GM12892 (cell line): ENCODE results near the gene MCC.

Experiments used
- POLR2A ChIP-seq: IDR thresholded peaks from 2 replicates; pipeline ENCODE4 v1.6.1; 2011; ENCODE audit warnings: low read depth, low read length, control low read depth
- POLR2AphosphoS5 ChIP-seq: IDR thresholded peaks from 2 replicates; pipeline ENCODE4 v1.6.1; 2011; ENCODE audit warnings: low read depth, low read length, control low read depth
- TAF1 ChIP-seq: IDR thresholded peaks from 2 replicates; pipeline ENCODE4 v1.6.1; 2011; ENCODE audit warnings: low read depth, mild to moderate bottlenecking, control low read depth, low read length, borderline replicate concordance

DNA sequence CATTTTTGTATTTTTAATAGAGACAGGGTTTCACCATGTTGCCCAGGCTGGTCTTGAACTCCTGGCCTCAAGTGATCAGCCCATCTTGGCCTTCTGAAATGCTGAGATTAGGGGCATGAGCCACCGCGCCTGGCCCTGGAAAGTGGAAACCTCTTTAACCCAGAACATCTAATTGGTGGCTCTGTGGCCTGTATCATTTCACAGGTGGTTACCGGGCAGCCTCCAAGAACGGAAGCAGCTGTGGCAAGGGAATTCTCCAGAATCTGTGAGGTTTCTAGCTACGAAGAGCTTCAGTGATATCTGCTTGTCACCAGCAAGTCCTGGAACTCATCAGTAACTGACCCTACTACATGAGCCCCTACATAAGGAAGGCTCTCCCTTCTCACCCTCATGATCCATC, 316.7 kb downstream of the MCC start:
- TF ChIP-seq POLR2AphosphoS5 (no peak), POLR2A (no peak), TAF1 (no peak)
